Neural crest cell (in vitro differentiated cells): Measurements from ENCODE around the gene AFAP1L2. TPM values are rescaled to one million over a fixed set of nuclear protein-coding genes. Genes with fewer than 3 reads are reported as not detected.

ENCODE experiments used
- DNase-seq: peaks from one replicate; pipeline ENCODE4 v3.0.0; 2021; ENCODE audit warnings: low read depth, mixed read lengths, low spot score
- H3K27ac Mint-ChIP-seq: one replicate; pipeline ENCODE4 v1.8.0; 2021; ENCODE audit warnings: mild to moderate bottlenecking, mixed read lengths; ENCODE audit not compliant: unreplicated experiment
- H3K27me3 Mint-ChIP-seq: 2 replicates; pipeline ENCODE4 v1.8.0; 2021; ENCODE audit warnings: low read depth, mild to moderate bottlenecking, mixed read lengths
- H3K36me3 Mint-ChIP-seq: 2 replicates; pipeline ENCODE4 v1.8.0; 2021; ENCODE audit warnings: low read depth, mild to moderate bottlenecking, mixed read lengths
- H3K4me1 Mint-ChIP-seq: 2 replicates; pipeline ENCODE4 v1.8.0; 2021; ENCODE audit warnings: mixed read lengths
- H3K4me3 Mint-ChIP-seq: one replicate; pipeline ENCODE4 v1.8.0; 2021; ENCODE audit warnings: mild to moderate bottlenecking, mixed read lengths
- H3K9me3 Mint-ChIP-seq: 2 replicates; pipeline ENCODE4 v1.8.0; 2021; ENCODE audit warnings: mixed read lengths
- total RNA-seq: library from RNA; stranded (reverse); gene quantifications from 2 replicates; pipeline ENCODE4 v1.2.1, GENCODE V29; 2021
- TF ChIP-seq, protein P1 (sequence below): fragments of 200-600 bp; sonication (generic); conservative IDR thresholded peaks from 2 replicates; pipeline ENCODE4 v1.5.0; 2021; ENCODE audit warnings: antibody characterized with exemption, mild to moderate bottlenecking

The AFAP1L2 gene
- total RNA-seq, 1 donor from 2014 or later = 72.1 TPM

DNA sequence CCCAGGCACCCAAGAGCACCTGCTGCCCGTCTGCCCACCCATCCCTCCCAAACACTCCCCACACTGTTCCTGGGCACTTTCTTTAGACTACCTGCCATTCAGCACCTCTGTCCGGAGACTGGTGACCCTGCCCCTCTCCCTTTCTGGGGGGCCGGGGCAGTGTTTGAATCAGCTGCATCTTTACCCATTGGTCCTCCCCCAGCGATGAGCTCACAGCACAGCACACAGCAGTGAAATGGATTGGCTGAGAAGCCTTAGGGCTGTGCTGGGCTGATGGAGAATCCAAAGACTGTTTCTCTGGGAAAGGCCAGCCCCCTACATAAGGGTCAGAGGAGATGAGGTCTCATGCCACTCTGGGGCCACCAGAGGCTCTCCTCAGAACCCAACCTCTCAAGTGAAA lies 125.0 kb downstream of the AFAP1L2 start:
- H3K4me3 Mint-ChIP-seq = no peak overlapping the region
- H3K4me1 Mint-ChIP-seq = no peaks in the 10 kb centered on the region
- TF ChIP-seq, protein P1, sequence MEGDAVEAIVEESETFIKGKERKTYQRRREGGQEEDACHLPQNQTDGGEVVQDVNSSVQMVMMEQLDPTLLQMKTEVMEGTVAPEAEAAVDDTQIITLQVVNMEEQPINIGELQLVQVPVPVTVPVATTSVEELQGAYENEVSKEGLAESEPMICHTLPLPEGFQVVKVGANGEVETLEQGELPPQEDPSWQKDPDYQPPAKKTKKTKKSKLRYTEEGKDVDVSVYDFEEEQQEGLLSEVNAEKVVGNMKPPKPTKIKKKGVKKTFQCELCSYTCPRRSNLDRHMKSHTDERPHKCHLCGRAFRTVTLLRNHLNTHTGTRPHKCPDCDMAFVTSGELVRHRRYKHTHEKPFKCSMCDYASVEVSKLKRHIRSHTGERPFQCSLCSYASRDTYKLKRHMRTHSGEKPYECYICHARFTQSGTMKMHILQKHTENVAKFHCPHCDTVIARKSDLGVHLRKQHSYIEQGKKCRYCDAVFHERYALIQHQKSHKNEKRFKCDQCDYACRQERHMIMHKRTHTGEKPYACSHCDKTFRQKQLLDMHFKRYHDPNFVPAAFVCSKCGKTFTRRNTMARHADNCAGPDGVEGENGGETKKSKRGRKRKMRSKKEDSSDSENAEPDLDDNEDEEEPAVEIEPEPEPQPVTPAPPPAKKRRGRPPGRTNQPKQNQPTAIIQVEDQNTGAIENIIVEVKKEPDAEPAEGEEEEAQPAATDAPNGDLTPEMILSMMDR = no peak
- no peaks in the 10 kb centered on the region for H3K27me3 Mint-ChIP-seq
- no peak for DNase-seq
- no peaks in the 10 kb centered on the region for H3K36me3 Mint-ChIP-seq
- no peak overlapping the region for H3K27ac Mint-ChIP-seq
- no peaks in the 10 kb centered on the region for H3K9me3 Mint-ChIP-seq

DNA sequence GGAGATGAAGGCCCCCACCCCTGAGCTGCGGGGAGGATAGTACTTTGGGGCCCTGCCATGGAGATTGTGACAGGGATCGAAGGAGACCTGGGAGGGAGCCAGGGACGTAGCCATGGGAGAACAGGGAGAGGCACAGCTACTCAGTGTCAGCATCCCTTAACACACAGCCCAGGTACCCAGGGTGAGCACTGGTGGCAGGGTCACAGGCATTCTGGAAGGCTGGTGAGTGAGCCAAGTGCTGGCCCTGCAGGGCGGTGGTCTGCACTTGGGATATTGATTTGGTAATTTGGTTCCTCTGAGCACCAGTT lies 125.5 kb downstream of the AFAP1L2 start:
- TF ChIP-seq, protein P1 = no peak
- Mint-ChIP-seq H3K36me3 (no peaks in the 10 kb centered on the region), H3K27ac (no peak overlapping the region), H3K27me3 (peaks cover 2% of the 10 kb centered on the region), H3K9me3 (no peaks in the 10 kb centered on the region), H3K4me1 (no peaks in the 10 kb centered on the region), H3K4me3 (no peak overlapping the region)
- no peak for DNase-seq

DNA sequence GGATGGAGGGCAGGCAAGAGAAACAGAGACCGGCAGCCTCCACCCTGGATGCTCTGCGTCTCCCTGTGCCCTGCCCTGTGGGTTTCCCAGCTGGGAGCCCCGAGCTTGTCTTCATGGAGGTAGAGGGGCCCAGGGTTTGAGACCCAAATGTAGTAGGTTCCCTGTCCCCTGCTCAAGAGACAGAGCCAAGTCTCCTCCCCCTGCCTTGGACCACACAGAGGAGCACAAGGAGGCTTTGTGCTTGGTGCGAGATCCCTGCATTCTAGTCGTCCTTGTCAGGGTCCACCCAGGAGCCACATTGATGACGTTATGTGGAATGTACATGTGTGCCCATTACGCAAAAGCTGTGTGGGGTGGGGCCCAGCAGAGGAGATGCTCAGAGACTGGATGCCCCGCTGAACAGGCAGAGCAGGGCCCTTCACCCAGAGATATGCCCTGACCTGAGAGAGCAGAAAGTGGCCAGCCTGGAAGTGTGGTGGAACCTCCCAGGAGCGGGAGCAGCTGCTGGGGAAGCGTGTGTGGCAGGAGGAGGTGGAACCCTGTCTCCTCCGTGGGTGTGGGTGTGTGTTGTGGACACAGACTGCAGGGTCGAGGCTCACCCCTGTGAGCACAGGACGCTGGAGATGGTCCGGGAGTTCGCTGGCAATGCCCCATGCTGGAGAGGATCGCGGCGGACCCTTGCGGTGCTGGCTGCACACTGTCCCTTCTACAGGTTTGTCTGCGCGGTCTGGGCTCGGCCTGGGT lies 126.0 kb downstream of the AFAP1L2 start:
- TF ChIP-seq, protein P1 = no peak
- Mint-ChIP-seq H3K4me3 (no peak overlapping the region), H3K9me3 (no peaks in the 10 kb centered on the region), H3K4me1 (no peaks in the 10 kb centered on the region), H3K36me3 (no peaks in the 10 kb centered on the region), H3K27ac (peak overlapping the region; percentile 94), H3K27me3 (peaks cover 2% of the 10 kb centered on the region)
- no peak for DNase-seq

DNA sequence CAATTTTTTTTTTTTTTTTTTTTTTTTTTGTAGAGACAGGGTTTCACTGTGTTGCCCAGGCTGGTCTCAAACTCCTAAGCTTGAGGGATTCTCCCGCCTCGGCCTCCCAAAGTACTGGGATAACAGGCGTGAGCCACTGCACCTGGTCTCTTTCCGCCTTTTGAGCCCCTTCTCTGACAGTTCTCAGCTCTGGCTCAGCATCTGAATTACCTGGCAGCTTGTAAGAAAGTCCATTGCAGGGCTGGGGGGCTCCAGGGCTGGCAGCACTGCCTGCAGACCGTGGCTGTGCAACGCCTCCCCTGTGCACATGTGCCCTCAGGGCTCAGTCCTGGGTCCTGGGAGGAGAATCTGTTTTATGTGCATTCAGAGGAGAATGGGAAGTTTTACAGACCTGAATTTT lies 127.6 kb downstream of the AFAP1L2 start:
- no peak for DNase-seq
- Mint-ChIP-seq H3K4me1 (no peaks in the 10 kb centered on the region), H3K27ac (no peak overlapping the region), H3K36me3 (no peaks in the 10 kb centered on the region), H3K4me3 (no peak overlapping the region), H3K9me3 (no peaks in the 10 kb centered on the region), H3K27me3 (peaks cover 2% of the 10 kb centered on the region)
- TF ChIP-seq, protein P1 = no peak

DNA sequence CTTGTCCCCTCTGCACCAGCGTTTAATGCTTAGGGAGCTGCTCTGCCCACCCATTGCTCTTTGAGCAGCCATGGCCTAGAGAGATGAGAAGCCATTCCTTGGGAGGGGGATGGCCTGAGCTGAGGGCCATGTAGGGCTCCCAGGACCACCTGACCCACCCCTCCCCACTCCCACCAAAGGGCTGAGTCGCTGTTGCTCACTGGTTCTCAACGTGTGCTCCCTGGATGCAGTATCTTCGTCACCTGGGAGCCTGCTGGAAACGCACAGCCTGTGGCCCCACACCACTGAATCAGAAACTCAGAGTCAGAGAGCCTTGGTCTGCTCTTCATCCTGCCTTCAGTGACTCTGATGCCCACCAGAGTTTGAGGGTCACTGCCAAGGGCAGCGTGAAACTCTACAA lies 128.2 kb downstream of the AFAP1L2 start:
- TF ChIP-seq, protein P1 = no peak
- H3K4me3 Mint-ChIP-seq = no peak overlapping the region
- no peaks in the 10 kb centered on the region for H3K9me3 Mint-ChIP-seq
- H3K36me3 Mint-ChIP-seq = no peaks in the 10 kb centered on the region
- peaks cover 2% of the 10 kb centered on the region for H3K27me3 Mint-ChIP-seq
- no peak overlapping the region for H3K27ac Mint-ChIP-seq
- no peaks in the 10 kb centered on the region for H3K4me1 Mint-ChIP-seq
- DNase-seq = no peak
